ELR (cell line): ENCODE data around the gene SHMT1.
"Not testable (repeated sequence)": the region's sequence is repeated elsewhere in the genome, so short reads cannot be mapped to it uniquely, and the experiment has no call there.

Experiments
- DNase-seq: peaks from one replicate; pipeline ENCODE4 v3.0.0-alpha.2; 2015; ENCODE audit warnings: low read depth

The SHMT1 gene

DNA sequence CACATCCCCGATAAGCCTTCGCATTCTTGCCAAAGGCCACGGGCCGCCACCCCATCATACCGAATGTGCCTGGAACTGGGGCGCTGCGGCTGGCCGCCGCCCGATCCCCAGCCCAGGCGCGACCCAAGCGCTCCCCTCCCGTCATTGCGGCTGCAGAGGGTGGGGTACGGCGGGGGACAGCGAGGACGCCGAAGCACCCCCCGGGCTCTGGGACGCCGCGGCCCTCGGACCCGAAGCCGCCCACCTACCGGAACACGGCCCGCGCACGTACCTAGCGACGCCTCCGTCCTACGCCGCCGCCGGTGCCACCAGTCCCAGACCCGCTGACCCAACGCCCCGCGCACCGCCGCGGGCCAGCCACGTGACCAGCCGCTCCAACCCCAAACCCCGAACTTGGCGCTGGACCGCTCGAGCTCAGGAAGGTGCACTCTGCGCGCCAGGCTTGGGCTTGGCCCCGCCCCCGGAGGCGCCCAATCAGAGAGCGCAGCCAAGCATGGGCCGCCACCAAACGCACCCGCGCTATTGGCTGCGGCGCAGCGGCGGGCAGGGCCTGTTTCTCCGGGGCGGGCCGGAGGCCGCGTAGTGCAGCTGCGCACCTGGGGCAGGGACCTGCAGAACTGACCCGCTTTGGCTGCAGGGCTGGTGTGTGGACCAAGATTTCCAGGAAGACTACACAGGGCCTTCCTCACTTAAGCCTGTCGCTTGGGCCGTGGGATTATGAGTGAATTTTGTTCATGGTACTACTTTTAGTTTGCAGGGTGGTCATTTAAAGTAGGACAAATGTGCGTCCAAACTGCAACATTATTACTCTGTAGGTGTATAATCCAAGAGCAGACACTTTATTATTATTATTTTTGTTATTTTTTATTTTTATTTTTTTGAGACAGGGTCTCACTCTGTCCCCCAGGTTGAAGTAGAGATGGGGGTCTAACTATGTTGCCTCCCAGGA, at the start of gene SHMT1:
Gene SHMT1, minus strand, starts transcription at position 450 of the 949 bp plus-strand sequence. CDS start 7,569 bp downstream, outside the sequence.
- DNase-seq = peak; percentile 93

DNA sequence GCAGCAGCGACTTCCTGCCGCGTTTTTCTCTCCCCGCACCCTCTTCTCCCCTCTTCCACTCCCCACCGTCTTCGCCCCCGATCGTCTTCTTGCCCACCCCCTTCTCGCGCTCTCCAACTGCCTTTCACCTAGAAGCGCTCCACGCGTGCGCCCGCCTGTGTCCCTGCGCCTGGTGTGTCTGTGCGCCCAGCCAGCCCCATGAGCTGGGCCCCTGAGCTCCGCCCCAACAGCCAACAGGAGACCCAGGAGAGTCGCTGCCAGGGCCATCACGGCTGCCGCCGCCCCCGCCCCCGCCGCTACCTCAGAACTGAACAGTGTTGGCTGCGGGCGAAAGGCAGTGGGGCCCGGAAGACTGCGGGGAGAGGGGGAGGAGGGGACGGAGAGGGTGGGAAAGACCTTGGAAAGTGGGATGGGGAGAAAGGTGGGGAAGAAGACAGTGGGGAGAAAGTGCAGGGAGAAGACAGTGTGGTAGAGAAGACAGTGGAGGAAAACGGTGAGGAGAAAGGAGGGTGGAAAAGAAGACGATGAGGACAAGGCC, 48.7 kb upstream of the SHMT1 start:
- not testable (repeated sequence) for DNase-seq

DNA sequence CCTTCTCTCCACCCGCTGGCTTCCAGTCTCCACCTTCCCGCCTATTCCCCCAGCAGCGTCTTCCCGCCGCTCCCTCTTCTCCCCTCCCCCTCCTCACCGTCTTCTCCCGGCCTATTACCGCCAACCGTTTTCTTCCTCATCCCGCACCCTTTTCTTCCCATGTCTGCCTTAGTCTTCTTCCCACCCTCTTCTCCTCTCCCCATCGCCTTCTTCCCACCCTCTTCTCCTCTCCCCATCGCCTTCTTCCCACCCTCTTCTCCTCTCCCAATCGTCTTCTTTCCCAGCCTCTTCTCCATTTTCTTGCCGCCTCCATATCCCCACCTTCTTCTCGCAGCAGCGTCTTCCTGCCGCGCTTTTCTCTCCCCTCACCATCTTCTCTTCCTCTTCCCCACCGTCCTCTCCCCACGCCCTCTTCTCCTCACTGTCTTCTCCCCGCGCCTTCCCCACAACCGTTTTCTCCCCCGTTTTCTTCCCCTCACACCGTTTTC, 48.1 kb upstream of the SHMT1 start:
- peak; percentile 36 for DNase-seq

DNA sequence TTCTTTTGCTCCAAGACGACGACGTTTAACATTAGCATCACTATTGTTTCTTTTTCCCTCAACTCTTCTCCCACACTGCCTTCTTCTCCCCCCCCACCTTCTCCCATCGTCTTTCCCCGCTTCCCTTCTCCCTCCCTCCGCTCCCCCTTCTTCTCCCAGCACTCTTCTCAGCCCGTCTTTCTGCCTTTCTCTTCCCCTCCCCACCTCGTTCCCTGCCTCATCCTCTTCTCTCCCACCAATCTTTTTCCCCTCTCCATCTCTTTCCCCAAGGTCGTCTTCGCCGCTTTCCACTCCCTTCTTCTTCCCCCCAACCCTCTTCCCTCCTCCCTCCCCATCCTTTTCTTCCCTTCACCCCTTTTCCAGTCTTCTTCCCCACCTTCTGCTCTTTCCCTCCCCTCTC, 47.4 kb upstream of the SHMT1 start:
- DNase-seq = peak; percentile 19

DNA sequence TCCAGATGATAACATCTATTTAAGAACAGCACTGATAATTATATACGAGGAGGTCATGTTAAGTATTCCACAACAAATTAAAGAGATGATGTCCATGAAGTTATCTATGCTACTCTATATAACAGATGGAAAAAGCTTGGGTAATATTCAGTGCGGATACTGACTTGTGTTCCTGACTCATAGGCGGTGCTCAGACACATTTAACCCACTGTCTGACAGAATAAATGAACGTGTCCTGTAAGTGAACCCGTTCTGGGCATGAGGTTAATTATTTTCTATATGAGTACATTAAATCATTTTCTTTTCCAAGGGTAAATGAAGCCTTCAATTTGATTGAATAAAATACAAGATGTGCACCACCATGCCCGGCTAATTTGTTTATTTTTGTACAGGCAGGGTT, 46.0 kb upstream of the SHMT1 start:
- DNase-seq = peak; percentile 54

DNA sequence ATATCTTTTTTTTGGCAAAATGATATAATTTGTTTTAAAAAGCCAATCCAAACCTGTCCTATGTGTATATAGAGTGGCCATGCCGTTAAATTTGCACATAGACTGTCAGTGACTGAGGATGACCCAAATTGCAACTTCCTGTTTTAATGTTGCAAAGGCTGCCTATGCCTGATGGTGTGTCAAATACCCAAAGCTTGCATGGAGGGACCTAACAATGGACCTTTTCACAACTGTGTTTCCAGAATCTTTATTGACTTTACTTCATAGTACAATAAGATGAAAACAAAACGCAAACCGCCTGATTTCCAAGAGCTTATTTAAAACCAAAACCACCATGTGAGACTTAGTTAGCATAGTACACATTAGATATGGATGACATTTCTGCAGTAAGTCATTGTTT, 45.6 kb upstream of the SHMT1 start:
- DNase-seq = peak; percentile 2

DNA sequence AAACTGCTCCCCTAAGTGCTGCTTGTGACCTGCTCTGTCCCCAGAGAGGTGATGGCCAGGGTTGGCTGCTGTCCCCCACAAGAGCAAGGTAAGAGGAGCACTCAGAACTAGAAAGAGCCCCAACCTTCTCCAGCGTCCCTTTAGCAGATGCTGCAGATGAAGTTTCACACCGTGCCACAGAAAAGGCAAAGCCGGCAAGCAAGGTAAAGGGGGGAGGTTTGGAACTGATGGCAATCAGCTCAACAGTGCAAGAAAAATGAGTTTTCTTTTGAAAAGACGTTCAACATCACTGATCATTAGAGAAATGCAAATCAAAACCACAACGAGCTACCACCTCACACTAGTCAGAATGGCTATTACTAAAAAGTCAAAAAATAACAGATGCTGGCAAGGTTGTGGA, 40.3 kb upstream of the SHMT1 start:
- DNase-seq = not testable (repeated sequence)

DNA sequence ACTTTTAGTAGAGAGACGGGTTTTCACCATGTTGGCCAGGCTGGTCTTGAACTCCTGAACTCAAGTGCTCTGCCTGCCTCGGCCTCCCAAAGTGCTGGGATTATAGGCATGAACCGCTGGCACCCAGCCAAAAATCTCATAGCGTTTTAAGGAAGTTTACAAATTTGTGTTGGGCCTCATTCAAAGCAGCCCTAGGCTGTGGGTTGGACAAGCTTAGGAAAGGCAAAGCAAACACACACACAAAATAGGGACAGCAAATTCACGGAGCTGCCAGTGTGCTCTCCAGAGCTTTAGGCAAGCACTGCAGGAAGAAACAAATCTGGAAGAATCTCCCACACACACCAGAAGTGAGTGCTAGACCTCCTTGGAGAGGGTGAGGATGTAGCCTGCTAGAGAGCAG, 39.8 kb upstream of the SHMT1 start:
- DNase-seq = not testable (repeated sequence)

DNA sequence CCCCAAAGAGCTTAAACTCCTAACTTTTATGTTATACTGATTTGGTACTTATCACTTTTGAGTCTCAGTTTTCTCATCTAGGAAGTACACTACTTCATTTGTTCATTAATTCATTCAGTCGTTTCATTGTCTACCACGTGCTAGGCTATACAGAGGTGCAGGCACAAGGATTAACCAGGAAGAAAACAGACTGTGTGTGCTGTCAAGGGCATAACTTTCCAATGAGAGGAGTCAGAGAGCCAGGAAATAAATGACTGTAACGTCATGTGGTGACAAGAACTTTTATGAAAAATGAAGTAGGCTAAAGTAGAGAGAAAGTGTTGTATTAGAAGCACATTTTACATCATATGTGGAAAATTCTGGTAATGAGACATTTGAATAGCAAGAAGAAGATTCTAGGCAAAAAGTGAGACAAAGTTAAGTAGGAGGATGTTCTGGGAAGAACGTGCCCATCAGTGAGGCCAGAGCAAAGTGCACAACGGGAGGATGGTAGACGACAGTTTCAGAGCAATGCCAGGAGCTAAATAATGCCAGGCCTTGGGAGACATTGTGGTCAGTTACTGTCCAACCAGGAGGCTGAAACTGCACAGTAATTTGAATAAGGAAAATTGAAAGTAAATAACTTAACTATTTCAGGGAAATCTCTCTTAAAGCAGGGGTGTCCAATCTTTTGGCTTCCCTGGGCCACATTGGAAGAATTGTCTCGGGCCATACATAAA, 38.7 kb upstream of the SHMT1 start:
- DNase-seq = not testable (repeated sequence)

DNA sequence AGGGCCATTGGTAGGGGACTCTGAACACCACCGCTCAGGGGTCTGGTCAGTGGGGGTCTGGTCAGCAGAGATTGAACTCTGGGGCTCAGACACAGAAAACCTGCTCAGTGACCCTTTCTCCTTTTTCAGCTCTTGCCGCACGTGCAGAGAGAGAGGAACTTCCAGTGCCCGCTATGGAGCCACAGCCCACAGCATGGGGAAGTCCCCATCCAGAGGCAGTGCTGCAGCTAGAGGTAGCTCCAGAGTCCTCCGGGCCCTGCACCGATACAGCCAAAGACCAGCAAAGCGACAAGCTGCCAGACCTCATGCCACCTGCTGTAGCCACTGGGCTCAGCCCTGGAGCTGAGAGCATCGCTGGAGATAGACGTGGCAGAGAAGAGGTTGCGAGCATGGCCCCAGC, 25.4 kb upstream of the SHMT1 start:
- DNase-seq = not testable (repeated sequence)

DNA sequence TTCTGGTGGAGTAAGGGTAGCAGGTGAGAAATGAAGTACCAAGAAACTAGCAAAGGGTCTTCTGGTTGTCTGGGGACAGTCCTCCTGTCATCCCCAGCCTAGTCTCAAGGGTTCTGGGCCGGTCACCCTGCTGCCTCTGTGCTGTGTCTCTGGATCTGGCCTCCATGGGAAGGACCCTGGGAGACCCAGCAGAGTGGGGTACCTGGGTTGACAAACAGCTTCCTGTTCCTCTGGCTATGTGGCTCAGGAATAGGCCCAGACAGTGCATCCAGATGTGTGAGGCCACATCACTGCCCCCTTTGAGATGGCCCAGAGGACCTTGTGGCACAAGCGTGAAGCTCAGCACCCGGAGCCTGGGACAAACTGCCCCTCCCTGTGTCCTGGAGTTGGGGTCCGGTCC, 24.9 kb upstream of the SHMT1 start:
- DNase-seq = not testable (repeated sequence)

DNA sequence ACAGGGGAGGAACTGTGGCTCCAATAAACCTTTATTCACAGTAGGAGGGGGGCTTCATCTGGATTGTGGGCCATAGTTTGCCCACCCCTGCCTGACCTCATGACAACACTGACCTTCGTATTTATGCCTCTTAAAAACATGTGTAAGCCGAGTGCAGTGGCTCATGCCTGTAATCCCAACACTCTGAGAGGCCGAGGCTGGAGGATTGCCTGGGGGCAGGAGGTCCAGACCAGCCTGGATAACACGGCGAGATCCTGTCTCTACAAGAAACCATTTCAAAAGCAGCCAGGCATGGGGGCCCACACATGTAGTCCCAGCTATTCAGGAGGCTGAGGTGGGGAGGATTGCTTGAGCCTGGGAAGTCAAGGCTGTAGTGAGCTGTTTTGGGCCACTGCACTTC, 24.2 kb upstream of the SHMT1 start:
- not testable (repeated sequence) for DNase-seq

DNA sequence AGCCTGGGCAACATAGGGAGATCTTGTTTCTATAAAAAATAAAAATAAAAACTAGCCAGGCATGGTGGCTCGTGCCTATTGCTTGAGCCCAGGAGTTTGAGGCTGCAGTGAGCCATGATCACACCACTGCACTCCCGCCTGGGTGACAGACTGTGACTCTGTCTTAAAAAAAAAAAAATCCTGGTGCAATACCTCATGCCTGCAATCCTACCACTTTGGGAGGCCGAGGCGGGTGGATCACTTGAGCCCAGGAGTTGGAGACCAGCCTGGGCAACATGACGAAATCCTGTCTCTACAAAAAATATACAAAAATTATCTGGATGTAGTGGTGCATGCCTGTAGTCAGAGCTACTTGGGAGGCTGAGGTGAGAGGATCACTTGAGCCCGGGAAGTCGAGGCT, 20.9 kb upstream of the SHMT1 start:
- DNase-seq = not testable (repeated sequence)

DNA sequence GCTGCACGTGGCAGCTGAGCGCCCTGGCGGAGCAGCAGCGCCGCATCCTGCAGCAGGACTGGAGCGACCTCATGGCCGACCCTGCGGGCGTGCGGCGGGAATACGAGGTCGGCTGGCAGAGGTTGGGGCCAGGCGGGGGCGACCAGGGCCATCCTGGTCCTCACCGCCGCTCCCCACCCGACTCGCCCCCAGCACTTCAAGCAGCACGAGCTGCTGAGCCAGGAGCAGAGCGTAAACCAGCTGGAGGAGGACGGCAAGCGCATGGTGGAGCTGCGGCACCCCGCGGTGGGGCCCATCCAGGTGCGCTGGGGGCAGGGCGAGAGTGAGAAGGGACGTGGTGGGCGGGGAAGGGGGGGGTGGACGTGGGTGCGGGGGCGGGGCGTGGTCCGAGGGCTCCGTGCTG, 19.7 kb upstream of the SHMT1 start:
- not testable (repeated sequence) for DNase-seq

DNA sequence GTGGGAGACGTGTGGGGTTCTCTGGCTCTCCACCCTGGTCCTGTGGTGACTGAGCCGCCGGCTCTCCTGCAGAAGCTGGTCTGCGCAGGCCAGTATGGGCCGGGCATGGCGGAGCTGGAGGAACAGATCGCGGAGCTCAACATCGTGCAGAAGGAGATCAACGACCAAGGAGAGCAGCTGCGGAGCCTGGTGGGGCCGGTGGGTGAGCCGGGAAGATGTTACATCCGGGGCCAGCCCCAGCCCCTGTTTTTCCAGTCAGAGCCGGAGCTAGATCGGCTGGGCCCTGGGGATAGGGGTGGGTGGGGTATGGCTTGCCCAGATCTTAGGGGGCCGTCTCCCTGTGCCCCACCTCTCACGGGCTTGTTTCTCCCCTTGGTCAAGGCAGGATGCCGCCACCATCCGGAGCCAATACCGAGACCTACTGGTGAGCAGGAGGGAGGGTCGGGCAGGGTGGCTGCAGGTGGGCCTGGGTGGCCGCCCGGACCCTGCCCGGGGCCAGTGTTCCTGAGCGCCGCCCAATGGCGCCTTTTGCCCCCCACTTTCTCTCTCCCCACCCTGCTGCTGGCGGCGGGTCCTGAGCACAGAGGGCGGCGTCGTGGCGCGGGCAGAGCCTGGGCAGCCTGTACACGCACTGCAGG, 19.2 kb upstream of the SHMT1 start:
- DNase-seq = no peak

DNA sequence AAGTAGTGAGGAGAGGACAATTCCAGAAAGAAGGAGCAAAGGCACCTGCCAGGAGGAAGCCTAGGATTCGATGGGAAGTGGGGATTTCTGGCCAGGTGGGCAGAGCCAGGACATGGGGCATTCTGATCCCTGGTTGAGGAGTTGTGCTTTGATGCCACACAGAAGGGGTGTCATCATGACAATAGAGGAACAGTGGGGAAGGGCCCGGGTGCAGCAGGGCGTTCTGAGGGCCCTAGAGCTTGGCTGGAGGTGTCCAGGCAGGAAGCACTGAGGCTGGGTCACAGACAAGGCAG, 18.5 kb upstream of the SHMT1 start:
- no peak for DNase-seq

DNA sequence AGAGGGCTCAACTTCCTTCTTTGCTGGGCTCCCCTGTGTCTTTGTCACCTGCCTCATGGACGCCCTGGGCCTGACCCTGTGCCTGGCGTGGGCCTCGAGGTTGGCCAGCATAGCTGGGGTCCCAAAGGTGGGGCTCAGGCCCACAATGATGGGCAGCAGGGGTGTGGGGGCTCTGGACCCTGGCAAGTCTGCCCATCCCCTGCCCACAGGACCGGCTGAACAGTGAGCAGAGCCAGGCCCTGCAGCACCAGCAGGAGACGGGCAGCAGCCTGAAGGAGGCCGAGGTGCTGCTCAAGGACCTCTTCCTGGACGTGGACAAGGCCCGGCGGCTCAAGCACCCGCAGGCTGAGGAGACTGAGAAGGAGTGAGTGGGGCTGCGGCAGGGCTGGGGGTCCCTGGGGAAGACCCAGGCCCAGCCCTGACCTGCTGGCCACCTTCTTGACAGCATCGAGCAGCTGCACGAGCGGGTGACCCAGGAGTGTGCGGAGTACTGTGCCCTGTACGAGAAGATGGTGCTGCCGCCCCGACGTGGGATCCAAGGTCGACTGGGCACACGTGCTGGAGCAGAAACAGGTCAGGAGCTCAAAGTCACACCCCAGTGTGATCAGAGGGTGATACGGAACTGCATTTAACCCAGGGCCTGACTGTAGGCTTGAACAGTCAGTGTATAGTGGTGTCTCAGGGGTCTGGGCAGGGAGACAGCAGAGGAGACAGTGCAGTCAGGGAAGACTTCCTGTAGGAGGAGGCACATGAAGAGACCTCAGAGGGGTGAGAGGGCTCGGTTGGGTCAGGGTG, 18.0 kb upstream of the SHMT1 start:
- no peak for DNase-seq

DNA sequence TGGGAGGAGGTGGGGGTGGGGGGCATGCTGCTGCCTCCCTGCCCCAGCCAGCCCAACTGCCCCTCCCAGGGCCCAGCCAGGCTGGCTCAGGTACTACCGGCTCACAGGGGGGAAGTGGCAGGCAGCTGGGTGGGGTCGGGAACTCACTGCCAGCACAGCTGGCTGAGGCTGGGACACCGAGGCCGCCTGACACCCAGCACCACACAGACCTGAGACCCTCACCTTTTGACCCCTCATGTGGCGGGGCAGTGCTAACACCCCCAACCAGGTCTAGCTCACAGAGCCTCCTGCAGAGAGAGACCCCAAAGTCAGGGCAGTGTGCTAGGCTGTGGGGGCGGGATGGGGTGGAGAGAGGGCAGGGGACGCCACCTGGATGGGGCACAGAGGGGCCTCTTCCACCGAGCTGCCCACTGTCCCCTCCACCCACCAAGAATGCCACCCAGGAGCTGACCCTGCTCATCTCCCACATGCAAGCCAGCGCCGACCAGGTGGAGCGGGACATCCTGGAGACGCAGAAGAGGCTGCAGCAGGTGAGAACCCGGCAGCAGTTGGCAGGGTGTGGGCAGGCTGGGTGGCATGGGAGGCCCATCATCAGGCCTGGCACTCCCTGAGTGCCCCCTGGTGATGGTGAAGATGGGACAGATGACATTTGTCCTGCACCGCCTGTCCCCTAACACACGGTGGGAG, 17.3 kb upstream of the SHMT1 start:
- no peak for DNase-seq

DNA sequence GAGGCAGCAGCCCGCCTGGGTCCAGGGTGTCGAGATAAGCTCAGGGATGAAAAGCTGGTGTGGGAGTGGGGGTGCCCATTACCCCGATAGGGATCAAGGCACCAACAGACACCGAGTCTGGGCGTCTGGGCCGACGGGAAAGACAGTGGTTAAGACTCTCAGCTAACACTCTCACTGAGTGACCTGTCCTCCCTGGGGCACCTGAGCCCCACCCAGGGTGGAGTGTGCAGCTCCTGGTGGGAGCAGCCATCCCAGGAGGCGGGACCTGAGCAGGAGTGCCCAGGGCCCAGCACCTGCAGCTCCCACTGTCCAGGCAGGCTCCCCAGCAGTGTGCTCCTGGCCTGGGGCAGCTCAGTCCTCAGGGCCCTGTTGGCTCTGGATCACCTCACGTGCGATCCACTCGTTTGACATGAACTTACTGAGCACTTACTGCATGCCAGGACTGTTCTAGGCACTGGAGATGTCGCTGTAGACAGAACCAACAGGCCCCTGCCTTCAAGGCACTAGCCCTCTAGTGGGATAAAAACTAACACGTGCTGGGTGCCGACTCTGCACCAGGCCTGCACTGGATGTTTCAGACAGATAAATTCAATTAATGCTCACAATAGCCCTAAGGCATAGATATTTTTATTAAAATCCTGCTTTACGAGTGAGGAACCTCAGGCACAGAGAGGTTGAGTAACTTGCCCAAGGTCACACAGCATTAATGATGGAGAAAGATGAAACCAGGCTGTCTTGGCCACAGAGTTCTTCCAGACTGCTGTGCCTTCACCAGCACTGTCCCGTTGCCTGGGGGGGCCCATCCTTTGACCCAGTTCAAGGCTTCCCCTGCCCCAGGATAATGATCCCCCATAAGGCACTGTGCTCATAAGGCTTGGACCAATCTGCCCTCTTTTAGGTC, 16.1 kb upstream of the SHMT1 start:
- DNase-seq = no peak

DNA sequence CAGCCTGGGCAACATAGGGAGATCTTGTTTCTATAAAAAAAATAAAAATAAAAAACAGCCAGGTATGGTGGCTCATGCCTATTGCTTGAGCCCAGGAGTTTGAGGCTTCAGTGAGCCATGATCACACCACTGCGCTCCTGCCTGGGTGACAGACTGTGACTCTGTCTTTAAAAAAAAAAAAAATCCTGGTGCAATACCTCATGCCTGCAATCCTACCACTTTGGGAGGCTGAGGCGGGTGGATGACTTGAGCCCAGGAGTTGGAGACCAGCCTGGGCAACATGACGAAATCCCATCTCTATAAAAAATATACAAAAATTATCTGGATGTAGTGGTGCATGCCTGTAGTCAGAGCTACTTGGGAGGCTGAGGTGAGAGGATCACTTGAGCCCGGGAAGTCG, 15.3 kb upstream of the SHMT1 start:
- DNase-seq = not testable (repeated sequence)
